Hepatocyte (in vitro differentiated cells): ENCODE results near the gene GPHN. TPM values are rescaled to one million over a fixed set of nuclear protein-coding genes. Genes with fewer than 3 reads are reported as not detected.

Experiments
- DNase-seq: peaks from one replicate; pipeline ENCODE4 v3.0.0-alpha.2; 2016; ENCODE audit warnings: low spot score
- H2AFZ ChIP-seq: fragments of 200-600 bp; sonication (generic); 2 replicates; pipeline ENCODE4 v1.6.0; 2016; ENCODE audit warnings: antibody characterized with exemption, mild to moderate bottlenecking
- H3K27ac ChIP-seq: fragments of 200-600 bp; sonication (generic); 2 replicates; pipeline ENCODE4 v1.5.1; 2016; ENCODE audit warnings: mild to moderate bottlenecking
- H3K27me3 ChIP-seq: fragments of 200-600 bp; sonication (generic); 2 replicates; pipeline ENCODE4 v1.6.1; 2016
- H3K36me3 ChIP-seq: fragments of 200-600 bp; sonication (generic); replicated peaks from 2 replicates; pipeline ENCODE4 v1.5.1; 2016; ENCODE audit warnings: low read depth; ENCODE audit not compliant: insufficient read depth
- H3K4me1 ChIP-seq: fragments of 200-600 bp; sonication (generic); 2 replicates; pipeline ENCODE4 v1.5.1; 2016; ENCODE audit warnings: mild to moderate bottlenecking, moderate library complexity; ENCODE audit not compliant: insufficient read depth
- H3K4me2 ChIP-seq: fragments of 200-600 bp; sonication (generic); 2 replicates; pipeline ENCODE4 v1.6.0; 2016
- H3K4me3 ChIP-seq: fragments of 200-600 bp; sonication (generic); 2 replicates; pipeline ENCODE4 v1.5.1; 2016; ENCODE audit warnings: mild to moderate bottlenecking
- H3K79me2 ChIP-seq: fragments of 200-600 bp; sonication (generic); 2 replicates; pipeline ENCODE4 v1.6.0; 2017; ENCODE audit warnings: mild to moderate bottlenecking
- H3K9me2 ChIP-seq: fragments of 200-600 bp; sonication (generic); replicated peaks from 2 replicates; pipeline ENCODE4 v1.6.0; 2017; ENCODE audit warnings: mild to moderate bottlenecking; ENCODE audit not compliant: insufficient read depth
- H3K9me3 ChIP-seq: fragments of 200-600 bp; sonication (generic); 2 replicates; pipeline ENCODE4 v1.5.1; 2016; ENCODE audit warnings: low read depth, mild to moderate bottlenecking
- H4K20me1 ChIP-seq: fragments of 200-600 bp; sonication (generic); 2 replicates; pipeline ENCODE4 v1.6.0; 2016; ENCODE audit warnings: mild to moderate bottlenecking; ENCODE audit not compliant: insufficient read depth, poor library complexity, severe bottlenecking
- CTCF ChIP-seq: fragments of 200-600 bp; sonication (generic); IDR thresholded peaks from 2 replicates; pipeline ENCODE4 v1.5.1; 2016; ENCODE audit warnings: antibody characterized with exemption, mild to moderate bottlenecking; ENCODE audit not compliant: poor library complexity
- EZH2 ChIP-seq: fragments of 200-600 bp; sonication (generic); IDR thresholded peaks from 2 replicates; pipeline ENCODE4 v1.6.1; 2016; ENCODE audit warnings: antibody characterized with exemption, mild to moderate bottlenecking, borderline replicate concordance
- EZH2phosphoT487 ChIP-seq: fragments of 200-600 bp; sonication (generic); IDR thresholded peaks from one replicate; pipeline ENCODE4 v1.6.1; 2018; ENCODE audit warnings: antibody characterized with exemption, mild to moderate bottlenecking, low read depth, moderate library complexity; ENCODE audit not compliant: unreplicated experiment, severe bottlenecking
- WGBS: methylation state at CpG from one replicate; pipeline ENCODE4 v1.1.6; 2016; ENCODE audit warnings: low lambda C conversion rate; ENCODE audit errors: missing lambda C conversion rate; 5-methylcytosine and 5-hydroxymethylcytosine counted together
- polyA plus RNA-seq: library from polyadenylated mRNA; unstranded; fragments of >200 nt; fragmentation: Nextera tagmentation; extraction: Ambion mirVana; gene quantifications from 2 replicates; pipeline ENCODE4 v1.2.1, GENCODE V29; 2016
- total RNA-seq: library from RNA; depleted of rRNA; stranded (reverse); fragments of >200 nt; gene quantifications from 2 replicates; pipeline ENCODE4 v1.2.3, GENCODE V29; 2014

GPHN gene
- total and polyA plus RNA-seq, 2 experiments from 2014 or later, result 9.3 to 10.7 TPM

- TF ChIP-seq EZH2phosphoT487 (no peak), CTCF (no peak), EZH2 (no peak)
- WGBS, result 95% methylated on average over 2 of the region's 2 CpGs
- no peaks in the 10 kb centered on the region for H3K9me3 ChIP-seq
These were observed 665.8 kb downstream of the GPHN start for GRCh38 chr14:67173719-67174118.

GRCh38 chr14:67186172-67186768 is 678.3 kb downstream of the GPHN start:
- Histone ChIP-seq H3K4me2 (no peak overlapping the region), H3K79me2 (no peaks in the 10 kb centered on the region)
- WGBS, result 94% methylated on average over 5 of the region's 5 CpGs

More at GRCh38 chr14:67173719-67174118, 665.8 kb downstream of the GPHN start:
- H3K4me1 ChIP-seq, result no peaks in the 10 kb centered on the region
- no peak overlapping the region for H3K4me2 ChIP-seq
- H4K20me1 ChIP-seq, result no peaks in the 10 kb centered on the region
- H3K27ac ChIP-seq, result no peak overlapping the region
- H3K4me3 ChIP-seq, result no peak overlapping the region
- no peak for DNase-seq
- H3K9me2 ChIP-seq, result no peaks in the 10 kb centered on the region
- H3K79me2 ChIP-seq, result no peaks in the 10 kb centered on the region
- H2AFZ ChIP-seq, result no peak overlapping the region
- H3K27me3 ChIP-seq, result no peaks in the 10 kb centered on the region
- H3K36me3 ChIP-seq, result no peaks in the 10 kb centered on the region

GRCh38 chr14:67186789-67187584 is 679.0 kb downstream of the GPHN start:
- no peaks in the 10 kb centered on the region for H3K9me3 ChIP-seq
- H3K4me2 ChIP-seq, result no peak overlapping the region
- TF ChIP-seq CTCF (no peak), EZH2phosphoT487 (no peak), EZH2 (no peak)
- no peaks in the 10 kb centered on the region for H3K79me2 ChIP-seq
- no peaks in the 10 kb centered on the region for H3K4me1 ChIP-seq
- H3K4me3 ChIP-seq, result no peak overlapping the region
- no peak overlapping the region for H2AFZ ChIP-seq
- WGBS, result 74% methylated on average over 7 of the region's 7 CpGs
- H3K27ac ChIP-seq, result no peak overlapping the region
- peak; percentile 15 for DNase-seq
- no peaks in the 10 kb centered on the region for H3K27me3 ChIP-seq
- no peaks in the 10 kb centered on the region for H3K9me2 ChIP-seq
- no peaks in the 10 kb centered on the region for H4K20me1 ChIP-seq
- no peaks in the 10 kb centered on the region for H3K36me3 ChIP-seq

More at GRCh38 chr14:67186172-67186768, 678.3 kb downstream of the GPHN start:
- no peak for DNase-seq
- no peaks in the 10 kb centered on the region for H4K20me1 ChIP-seq
- H3K4me1 ChIP-seq, result no peaks in the 10 kb centered on the region
- no peak overlapping the region for H3K27ac ChIP-seq
- no peak overlapping the region for H3K4me3 ChIP-seq
- H2AFZ ChIP-seq, result no peak overlapping the region
- no peaks in the 10 kb centered on the region for H3K9me2 ChIP-seq
- TF ChIP-seq EZH2 (no peak), EZH2phosphoT487 (no peak)
- no peaks in the 10 kb centered on the region for H3K9me3 ChIP-seq
- H3K27me3 ChIP-seq, result no peaks in the 10 kb centered on the region
- H3K36me3 ChIP-seq, result no peaks in the 10 kb centered on the region

GRCh38 chr14:67187826-67188225 is 679.9 kb downstream of the GPHN start:
- Histone ChIP-seq H3K4me2 (no peak overlapping the region), H3K9me3 (no peaks in the 10 kb centered on the region), H4K20me1 (no peaks in the 10 kb centered on the region), H2AFZ (no peak overlapping the region), H3K4me3 (no peak overlapping the region), H3K27ac (no peak overlapping the region), H3K36me3 (no peaks in the 10 kb centered on the region), H3K79me2 (no peaks in the 10 kb centered on the region), H3K27me3 (no peaks in the 10 kb centered on the region), H3K4me1 (no peaks in the 10 kb centered on the region), H3K9me2 (no peaks in the 10 kb centered on the region)
- WGBS, result 89% methylated on average over 2 of the region's 2 CpGs
- TF ChIP-seq CTCF (no peak), EZH2 (no peak), EZH2phosphoT487 (no peak)
- no peak for DNase-seq
